IMR-90 (cell line): ENCODE measurements around the gene OLFML3. TPM values are rescaled to one million over a fixed set of nuclear protein-coding genes. Genes with fewer than 3 reads are reported as not detected.

ENCODE experiments used
- ATAC-seq: fragments of 200-7000 bp; cut with Tn5 transposase; 2 replicates; pipeline ENCODE4 v1.9.1; 2020; ENCODE audit warnings: low read depth, mild to moderate bottlenecking, moderate library complexity
- BruUV-seq: library from RNA; stranded (reverse); fragments of 400-500 nt; replicated peaks from 2 replicates; lab custom pipeline; 2021; lab: Mats Ljungman, UMichigan
- CTCF ChIA-PET: fragments of 300-600 bp; formaldehyde crosslinking; extraction: SDS; loops from one replicate; lab custom pipeline; 2021; ENCODE audit warnings: antibody characterized with exemption; lab: Yijun Ruan, JAX
- POLR2A ChIA-PET: fragments of 300-600 bp; sonication (Branson Sonifier 250); formaldehyde crosslinking; loops from one replicate; lab custom pipeline; 2022; ENCODE audit warnings: antibody characterized with exemption; ENCODE audit not compliant: unreplicated experiment; lab: Charles Lee
- DNase-seq: peaks from one replicate; pipeline ENCODE4 v3.0.0; 2013
- H2AFZ ChIP-seq: replicated peaks from 2 replicates; pipeline ENCODE3; 2013; ENCODE audit warnings: low read length, mild to moderate bottlenecking; ENCODE audit not compliant: poor library complexity
- H2AK5ac ChIP-seq: 2 replicates; pipeline ENCODE4 v1.6.1; 2013; ENCODE audit warnings: low read depth, low read length, inconsistent platforms
- H2AK9ac ChIP-seq: replicated peaks from 2 replicates; pipeline ENCODE3; 2013; ENCODE audit warnings: mild to moderate bottlenecking, low read depth, low read length, moderate library complexity; ENCODE audit not compliant: poor library complexity
- H2BK120ac ChIP-seq: 2 replicates; pipeline ENCODE4 v1.6.1; 2013; ENCODE audit warnings: low read depth, low read length, inconsistent platforms
- H2BK15ac ChIP-seq: 3 replicates; pipeline ENCODE4 v1.6.1; 2013; ENCODE audit warnings: low read depth, low read length, inconsistent platforms
- H2BK20ac ChIP-seq: 2 replicates; pipeline ENCODE4 v1.6.1; 2013; ENCODE audit warnings: low read depth, mild to moderate bottlenecking, inconsistent platforms, low read length, moderate library complexity
- H2BK5ac ChIP-seq: 2 replicates; pipeline ENCODE4 v1.6.1; 2013; ENCODE audit warnings: mild to moderate bottlenecking, low read depth, low read length, inconsistent platforms; ENCODE audit not compliant: poor library complexity, severe bottlenecking
- H3K14ac ChIP-seq: replicated peaks from 2 replicates; pipeline ENCODE4 v1.6.1; 2013; ENCODE audit warnings: low read depth, low read length, inconsistent platforms
- H3K18ac ChIP-seq: 2 replicates; pipeline ENCODE4 v1.6.1; 2013; ENCODE audit warnings: low read depth, low read length, control low read depth
- H3K23ac ChIP-seq: 2 replicates; pipeline ENCODE4 v1.6.1; 2013; ENCODE audit warnings: low read depth, low read length, inconsistent platforms
- H3K27ac ChIP-seq: 2 replicates; pipeline ENCODE4 v1.5.1; 2013; ENCODE audit warnings: mild to moderate bottlenecking, control low read depth, low read length; ENCODE audit not compliant: insufficient read depth
- H3K27me3 ChIP-seq: 2 replicates; pipeline ENCODE4 v1.6.1; 2013; ENCODE audit warnings: low read length; ENCODE audit not compliant: control insufficient read depth, insufficient read depth
- H3K36me3 ChIP-seq: 2 replicates; pipeline ENCODE4 v1.6.1; 2013; ENCODE audit warnings: low read length, mixed read lengths; ENCODE audit not compliant: control insufficient read depth, insufficient read depth
- H3K4ac ChIP-seq: 2 replicates; pipeline ENCODE4 v1.6.1; 2013; ENCODE audit warnings: low read depth, low read length, inconsistent platforms
- H3K4me1 ChIP-seq: 2 replicates; pipeline ENCODE4 v1.6.1; 2013; ENCODE audit warnings: low read length, mixed read lengths; ENCODE audit not compliant: control insufficient read depth, insufficient read depth
- H3K4me2 ChIP-seq: 2 replicates; pipeline ENCODE4 v1.6.1; 2013; ENCODE audit warnings: low read depth, mild to moderate bottlenecking, control low read depth, low read length, moderate library complexity
- H3K4me3 ChIP-seq: 2 replicates; pipeline ENCODE4 v1.5.1; 2013; ENCODE audit warnings: low read depth, mild to moderate bottlenecking, control low read depth, low read length, moderate library complexity; ENCODE audit not compliant: insufficient read depth
- H3K56ac ChIP-seq: 2 replicates; pipeline ENCODE4 v1.6.1; 2013; ENCODE audit warnings: low read length, inconsistent platforms; ENCODE audit not compliant: insufficient read depth; ENCODE audit errors: extremely low read depth
- H3K79me1 ChIP-seq, 2 experiments: 2 replicates each; pipeline ENCODE4 v1.6.1; 2013; ENCODE audit warnings: low read length in 2 of 2, inconsistent platforms in 1 of 2, low read depth in 1 of 2
- H3K9ac ChIP-seq: 2 replicates; pipeline ENCODE4 v1.6.1; 2013; ENCODE audit warnings: low read depth, low read length, control low read depth
- H3K9me1 ChIP-seq: 2 replicates; pipeline ENCODE4 v1.6.1; 2013; ENCODE audit warnings: low read length, inconsistent platforms; ENCODE audit not compliant: insufficient read depth
- H3K9me3 ChIP-seq: 2 replicates; pipeline ENCODE4 v1.6.1; 2013; ENCODE audit warnings: low read length; ENCODE audit not compliant: control insufficient read depth, insufficient read depth
- H4K20me1 ChIP-seq: 2 replicates; pipeline ENCODE4 v1.6.1; 2013; ENCODE audit warnings: low read length, inconsistent platforms; ENCODE audit not compliant: insufficient read depth
- H4K5ac ChIP-seq: 2 replicates; pipeline ENCODE4 v1.6.1; 2013; ENCODE audit warnings: mild to moderate bottlenecking, low read depth, low read length, control low read depth
- H4K8ac ChIP-seq, 2 experiments: 2 replicates each; pipeline ENCODE4 v1.6.1; 2013; ENCODE audit warnings: low read depth in 2 of 2, low read length in 2 of 2, control low read depth in 1 of 2, inconsistent platforms in 1 of 2
- H4K91ac ChIP-seq: 2 replicates; pipeline ENCODE4 v1.6.1; 2013; ENCODE audit warnings: low read depth, low read length, inconsistent platforms; ENCODE audit not compliant: insufficient read depth
- CEBPB ChIP-seq: IDR thresholded peaks from 2 replicates; pipeline ENCODE4 v1.6.1; 2012; ENCODE audit warnings: low read depth, low read length, improper control_type of control experiment
- CHD1 ChIP-seq: IDR thresholded peaks from 2 replicates; pipeline ENCODE4 v1.6.1; 2012; ENCODE audit warnings: low read depth, low read length, improper control_type of control experiment
- CTCF ChIP-seq: conservative IDR thresholded peaks from 2 replicates; pipeline ENCODE4 v1.5.1; 2012; ENCODE audit warnings: mild to moderate bottlenecking, low read depth, low read length, improper control_type of control experiment
- ELK1 ChIP-seq: fragments of 150-350 bp; IDR thresholded peaks from 2 replicates; pipeline ENCODE4 v1.6.1; 2016; ENCODE audit warnings: low read depth, mild to moderate bottlenecking, low read length, moderate library complexity, borderline replicate concordance
- FOS ChIP-seq: fragments of 150-350 bp; IDR thresholded peaks from 2 replicates; pipeline ENCODE4 v1.6.1; 2016; ENCODE audit warnings: low read depth, low read length
- MAFK ChIP-seq: IDR thresholded peaks from 2 replicates; pipeline ENCODE4 v1.6.1; 2012; ENCODE audit warnings: low read depth, low read length, improper control_type of control experiment
- MAZ ChIP-seq: IDR thresholded peaks from 2 replicates; pipeline ENCODE4 v1.6.1; 2012; ENCODE audit warnings: low read depth, mild to moderate bottlenecking, low read length, improper control_type of control experiment, moderate library complexity, borderline replicate concordance
- NFE2L2 ChIP-seq: fragments of 150-350 bp; IDR thresholded peaks from 2 replicates; pipeline ENCODE4 v1.6.1; 2016; ENCODE audit warnings: low read depth, mild to moderate bottlenecking, low read length
- RAD21 ChIP-seq: IDR thresholded peaks from 2 replicates; pipeline ENCODE4 v1.6.1; 2012; ENCODE audit warnings: low read length, improper control_type of control experiment
- RCOR1 ChIP-seq: IDR thresholded peaks from 2 replicates; pipeline ENCODE4 v1.6.1; 2012; ENCODE audit warnings: mild to moderate bottlenecking, low read length, improper control_type of control experiment; ENCODE audit not compliant: insufficient replicate concordance
- SMC3 ChIP-seq: fragments of 150-350 bp; IDR thresholded peaks from 2 replicates; pipeline ENCODE4 v1.6.1; 2016; ENCODE audit warnings: low read depth, mild to moderate bottlenecking, antibody characterized with exemption, low read length, moderate library complexity
- USF2 ChIP-seq: fragments of 150-350 bp; IDR thresholded peaks from 2 replicates; pipeline ENCODE4 v1.6.1; 2017; ENCODE audit warnings: mild to moderate bottlenecking, antibody characterized with exemption, low read length, low read depth
- WGBS, 2 experiments: methylation state at CpG; one replicate each; pipeline versions ENCODE4 v1.1.5 to v1.1.7; 2013; ENCODE audit warnings: missing lambda C conversion rate in 2 of 2; ENCODE audit not compliant: insufficient read length in 1 of 2; ENCODE audit errors: extremely low coverage in 2 of 2; 5-methylcytosine and 5-hydroxymethylcytosine counted together
- dilution Hi-C: fragments of 300-500 bp; cut with HindIII; formaldehyde crosslinking; loops from one replicate; pipeline ENCODE4 v1.14.3; 2018; ENCODE audit warnings: low sequenced_read_pairs; ENCODE audit not compliant: unreplicated experiment
- in situ Hi-C: fragments of 300-500 bp; cut with MboI; formaldehyde crosslinking; loops from 3 replicates; pipeline ENCODE4 v1.14.3; 2019; ENCODE audit warnings: low sequenced_read_pairs, inconsistent platforms, mixed read lengths
- intact Hi-C: fragments of 100-400 bp; cut with micrococcal nuclease; formaldehyde crosslinking; loops from 2 replicates; pipeline ENCODE4 v1.10.0; 2022
- polyA plus RNA-seq, 3 experiments: library from polyadenylated mRNA; depleted of rRNA; stranded (reverse); fragments of >200 nt; gene quantifications; 2 replicates each; pipeline ENCODE4 v1.2.3, GENCODE V29; 2012; ENCODE audit warnings: low replicate concordance in 1 of 3
- total RNA-seq: library from RNA; depleted of rRNA; stranded (reverse); fragments of >200 nt; gene quantifications from 2 replicates; pipeline ENCODE4 v1.2.3, GENCODE V29; 2012

The OLFML3 gene
- total and polyA plus RNA-seq, 2 of the 4 experiments (the other 2 are of a cell fraction) = 40.9 to 71.3 TPM

- Histone ChIP-seq H3K9ac (no peak overlapping the region), H4K20me1 (no peaks in the 10 kb centered on the region), H3K27ac (no peak overlapping the region), H3K56ac (no peak overlapping the region), H3K79me1 (no peaks in the 10 kb centered on the region), H3K14ac (no peak overlapping the region), H3K18ac (no peak overlapping the region), H3K9me1 (no peaks in the 10 kb centered on the region; the same call in none of the 2 replicates), H4K91ac (no peak overlapping the region), H4K5ac (no peak overlapping the region), H3K4me1 (peaks cover 3% of the 10 kb centered on the region; the same call in 1 of the 2 replicates), H2BK20ac (no peak overlapping the region), H3K36me3 (no peaks in the 10 kb centered on the region), H2AK9ac (no peak overlapping the region), H3K9me3 (no peaks in the 10 kb centered on the region), H2BK120ac (no peak overlapping the region), H3K4me2 (no peak overlapping the region), H2BK15ac (no peak overlapping the region), H2BK5ac (no peak overlapping the region), H3K4ac (no peak overlapping the region), H3K27me3 (peaks cover 10% of the 10 kb centered on the region), H3K23ac (no peak overlapping the region), H3K4me3 (no peak overlapping the region), H2AK5ac (no peak overlapping the region), H2AFZ (no peak overlapping the region), H4K8ac (no peak overlapping the region)
- dilution Hi-C loops (no loop called here), intact Hi-C loops (no loop called here), in situ Hi-C loops (no loop called here)
- ChIA-PET POLR2A (no interaction called here), CTCF (no interaction called here)
- WGBS, 2 experiments = no CpG with 5 or more reads among the region's 9 CpGs
- BruUV-seq = no TSS peak
- TF ChIP-seq CHD1 (no peak), USF2 (no peak), FOS (no peak), SMC3 (no peak), MAZ (no peak), RAD21 (no peak), RCOR1 (no peak), CTCF (no peak), MAFK (no peak), NFE2L2 (no peak), CEBPB (no peak), ELK1 (no peak)
- DNase-seq (no peak), ATAC-seq (no peak)
These were observed 31.3 kb downstream of the OLFML3 start for GRCh38 chr1:114010433-114011184.
